ENCODE measurements around the gene NPVF. TPM values are rescaled to one million over a fixed set of nuclear protein-coding genes. Genes with fewer than 3 reads are reported as not detected.

The NPVF gene
- total and polyA plus RNA-seq, 12 donors: not detected

- DNase-seq (no peak), ATAC-seq (no peak)
- Histone ChIP-seq H3K9me3 (no peaks in the 10 kb centered on the region), H3K4me3 (no peak overlapping the region), H3K27ac (no peak overlapping the region), H3K4me1 (peaks cover 0 to 15% (median 0%) of the 10 kb centered on the region in 9 donors), H3K36me3 (no peaks in the 10 kb centered on the region), H3K27me3 (no peaks in the 10 kb centered on the region)
- TF ChIP-seq, protein P1, sequence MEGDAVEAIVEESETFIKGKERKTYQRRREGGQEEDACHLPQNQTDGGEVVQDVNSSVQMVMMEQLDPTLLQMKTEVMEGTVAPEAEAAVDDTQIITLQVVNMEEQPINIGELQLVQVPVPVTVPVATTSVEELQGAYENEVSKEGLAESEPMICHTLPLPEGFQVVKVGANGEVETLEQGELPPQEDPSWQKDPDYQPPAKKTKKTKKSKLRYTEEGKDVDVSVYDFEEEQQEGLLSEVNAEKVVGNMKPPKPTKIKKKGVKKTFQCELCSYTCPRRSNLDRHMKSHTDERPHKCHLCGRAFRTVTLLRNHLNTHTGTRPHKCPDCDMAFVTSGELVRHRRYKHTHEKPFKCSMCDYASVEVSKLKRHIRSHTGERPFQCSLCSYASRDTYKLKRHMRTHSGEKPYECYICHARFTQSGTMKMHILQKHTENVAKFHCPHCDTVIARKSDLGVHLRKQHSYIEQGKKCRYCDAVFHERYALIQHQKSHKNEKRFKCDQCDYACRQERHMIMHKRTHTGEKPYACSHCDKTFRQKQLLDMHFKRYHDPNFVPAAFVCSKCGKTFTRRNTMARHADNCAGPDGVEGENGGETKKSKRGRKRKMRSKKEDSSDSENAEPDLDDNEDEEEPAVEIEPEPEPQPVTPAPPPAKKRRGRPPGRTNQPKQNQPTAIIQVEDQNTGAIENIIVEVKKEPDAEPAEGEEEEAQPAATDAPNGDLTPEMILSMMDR (IDR thresholded peaks at IDR 0.05): no peak
- intact Hi-C loops (cut with DNase I): loop anchor here in 5 of 10 donors (5.0 kb wide), 4 partner anchors 132 to 597 kb away; no protein-coding TSS in a partner anchor
- 84 to 88% methylated on average over 7 of the region's 7 CpGs for WGBS, 2 donors
These were observed 27.5 kb upstream of the NPVF start for GRCh38 chr7:25255611-25256332.

DNA sequence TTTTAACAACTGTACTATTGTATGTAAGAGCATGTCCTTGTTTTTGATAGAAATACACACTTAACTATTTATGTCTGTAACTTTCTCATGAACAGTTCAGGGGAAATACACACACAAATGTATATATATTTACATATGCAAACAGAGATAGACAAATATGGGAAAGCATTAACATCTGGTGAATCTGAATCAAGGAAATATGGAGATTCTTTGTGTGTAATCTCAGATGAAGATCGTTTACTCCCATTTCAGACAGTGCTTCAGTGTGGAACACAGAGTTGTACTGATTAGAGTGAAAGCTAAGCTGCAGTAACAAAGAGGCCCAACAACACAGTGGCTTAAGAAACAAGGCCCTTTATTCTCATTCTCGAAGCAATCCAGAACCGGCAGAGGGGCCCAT is 26.3 kb upstream of the NPVF start:
- intact Hi-C loops (cut with DNase I): loop anchor here in 5 of 10 donors (5.0 kb wide), 4 partner anchors 133 to 598 kb away; no protein-coding TSS in a partner anchor
- 87 to 94% methylated on average over 3 of the region's 3 CpGs for WGBS, 2 donors

GRCh38 chr7:25253714-25254113 is 25.4 kb upstream of the NPVF start:
- Histone ChIP-seq H3K36me3 (no peaks in the 10 kb centered on the region), H3K27me3 (no peaks in the 10 kb centered on the region), H3K27ac (no peak overlapping the region), H3K4me1 (peaks cover 0 to 4% (median 0%) of the 10 kb centered on the region in 9 donors), H3K4me3 (no peak overlapping the region), H3K9me3 (peaks cover 0 to 5% (median 0%) of the 10 kb centered on the region in 11 donors)
- intact Hi-C loops (cut with DNase I): no loop called here
- ATAC-seq (no peak), DNase-seq (no peak)
- TF ChIP-seq, protein P1 (IDR thresholded peaks at IDR 0.05): no peak
- WGBS, 2 donors: 84 to 87% methylated on average over 1 of the region's 1 CpG

More for the DNA sequence above, 26.3 kb upstream of the NPVF start:
- no peaks in the 10 kb centered on the region for H3K27me3 ChIP-seq
- no peaks in the 10 kb centered on the region for H3K9me3 ChIP-seq
- ATAC-seq (no peak), DNase-seq (no peak)
- TF ChIP-seq, protein P1 (IDR thresholded peaks at IDR 0.05): no peak
- peaks cover 0 to 4% (median 0%) of the 10 kb centered on the region in 9 donors for H3K4me1 ChIP-seq
- no peaks in the 10 kb centered on the region for H3K36me3 ChIP-seq
- H3K4me3 ChIP-seq: no peak overlapping the region
- no peak overlapping the region for H3K27ac ChIP-seq

- intact Hi-C loops (cut with DNase I): no loop called here
These were observed 22.1 kb upstream of the NPVF start for GRCh38 chr7:25250386-25250785.

More at GRCh38 chr7:25250386-25250785, 22.1 kb upstream of the NPVF start:
- Histone ChIP-seq H3K36me3 (no peaks in the 10 kb centered on the region), H3K4me3 (no peak overlapping the region), H3K27ac (no peak overlapping the region), H3K4me1 (no peaks in the 10 kb centered on the region), H3K27me3 (no peaks in the 10 kb centered on the region), H3K9me3 (peaks cover 0 to 6% (median 0%) of the 10 kb centered on the region in 11 donors)
- 83 to 91% methylated on average over 3 of the region's 3 CpGs for WGBS, 2 donors
- TF ChIP-seq, protein P1 (IDR thresholded peaks at IDR 0.05): no peak
- DNase-seq (no peak), ATAC-seq (no peak)
